Activated naive CD8-positive, alpha-beta T cell treated with anti-CD3 and anti-CD28 coated beads, Interleukin-2, amount 10 ng/mL, durations not matched to agents 7 days and 5 days (primary cell): ENCODE results near the gene MANBA. TPM values are rescaled to one million over a fixed set of nuclear protein-coding genes. Genes with fewer than 3 reads are reported as not detected.
A peak's percentile ranks its signal among the peaks of the same experiment; 100 is the strongest.

ENCODE experiments used
- ATAC-seq: fragments of 150-1000 bp; cut with Tn5 transposase; one replicate; pipeline ENCODE4 v1.10.0; 2021; ENCODE audit warnings: low read depth, moderate library complexity
- POLR2A ChIA-PET: fragments of 350-600 bp; sonication (Branson Sonifier 250); formaldehyde crosslinking; loops from one replicate; lab custom pipeline; 2021; ENCODE audit warnings: antibody characterized with exemption; lab: Charles Lee
- DNase-seq: peaks from one replicate; pipeline ENCODE4 v3.0.0; 2021
- H3K27ac Mint-ChIP-seq: one replicate; pipeline ENCODE4 v1.8.0; 2022; ENCODE audit warnings: mild to moderate bottlenecking, mixed read lengths
- H3K27me3 Mint-ChIP-seq: one replicate; pipeline ENCODE4 v1.8.0; 2022; ENCODE audit warnings: mild to moderate bottlenecking, moderate library complexity, mixed read lengths
- H3K36me3 Mint-ChIP-seq: one replicate; pipeline ENCODE4 v1.8.0; 2021; ENCODE audit warnings: mild to moderate bottlenecking, mixed read lengths
- H3K4me1 Mint-ChIP-seq: one replicate; pipeline ENCODE4 v1.8.0; 2021; ENCODE audit warnings: mixed read lengths
- H3K4me3 Mint-ChIP-seq: one replicate; pipeline ENCODE4 v1.8.0; 2022; ENCODE audit warnings: mild to moderate bottlenecking, moderate library complexity, mixed read lengths
- H3K9me3 Mint-ChIP-seq: one replicate; pipeline ENCODE4 v1.8.0; 2021; ENCODE audit warnings: mixed read lengths
- total RNA-seq, 2 experiments: library from RNA; stranded (reverse); gene quantifications; one replicate each; pipeline ENCODE4 v1.2.3, GENCODE V29; 2021

The MANBA gene
- total RNA-seq = 10 to 100 TPM; 23.8 to 27.2 TPM

DNA sequence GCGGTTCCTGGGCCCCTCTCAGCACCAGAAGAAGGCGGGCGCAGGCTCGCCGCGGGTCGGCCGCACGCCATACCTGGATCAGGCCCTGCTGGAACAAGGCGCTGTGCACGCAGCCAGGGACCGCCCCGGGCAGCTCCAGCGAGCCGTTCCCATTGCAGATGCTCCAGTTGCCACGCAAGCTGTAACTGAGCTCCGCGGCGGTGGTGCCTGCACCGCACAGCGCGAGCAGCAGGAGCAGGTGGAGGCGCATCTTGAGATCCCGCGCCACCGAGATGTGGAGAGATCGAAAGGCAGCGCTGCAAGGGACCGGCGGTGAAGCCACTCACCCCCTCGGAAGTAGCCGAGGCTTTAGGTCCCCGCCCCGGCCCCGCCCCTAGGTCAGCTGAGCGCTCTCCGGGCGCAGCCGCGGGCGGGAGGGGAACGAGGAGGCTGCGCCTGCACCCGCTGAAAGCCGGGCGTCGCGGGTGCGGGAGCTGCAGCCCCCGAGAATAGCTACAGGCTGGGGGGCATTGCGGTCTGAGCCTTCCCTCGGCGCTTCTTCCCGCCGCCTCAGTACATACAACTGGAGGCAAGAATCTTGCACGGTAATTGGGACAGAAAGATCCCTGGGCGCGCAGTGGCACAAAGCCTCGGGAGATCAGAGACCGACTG lies at the start of gene MANBA:
Gene MANBA (minus strand): TSS at position 324 of the 651 bp plus-strand sequence. CDS start 74 bp downstream, at position 250.
- Mint-ChIP-seq H3K36me3 (peaks cover 19% of the 10 kb centered on the region), H3K27me3 (no peaks in the 10 kb centered on the region), H3K4me3 (peak within 1 kb of the TSS; percentile 96), H3K27ac (peak within 1 kb of the TSS; percentile 91), H3K9me3 (peaks cover 1% of the 10 kb centered on the region), H3K4me1 (peaks cover 35% of the 10 kb centered on the region)
- POLR2A ChIA-PET = interaction anchor here (0.6 to 2.1 kb wide), 14 partner anchors 9 to 371 kb away, joined by 3 to 28 read pairs (median 3); partner anchors contain the start of genes CISD2, NFKB1 and UBE2D3
- peak; percentile 94 for ATAC-seq
- DNase-seq = peak; percentile 86

DNA sequence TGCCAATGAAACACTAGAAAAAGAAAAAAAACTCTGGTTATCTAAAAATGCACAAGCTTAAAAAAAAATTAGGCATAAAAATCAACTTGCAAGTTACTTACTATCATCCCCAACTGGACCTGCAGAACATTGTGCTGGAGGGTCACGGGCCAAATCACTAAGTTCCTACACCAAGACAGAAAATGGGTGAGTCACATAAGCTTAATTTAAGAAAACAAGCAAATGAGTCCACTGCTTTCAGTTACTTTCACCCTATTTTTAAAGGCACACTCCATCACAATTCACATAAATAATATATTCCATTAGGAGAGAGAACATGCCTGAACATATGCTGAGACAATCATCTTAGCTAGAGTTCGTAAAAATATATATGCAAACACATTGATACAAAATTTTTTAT lies 48.9 kb upstream of the MANBA start:
- peaks cover 52% of the 10 kb centered on the region for H3K4me1 Mint-ChIP-seq
- no peak overlapping the region for H3K27ac Mint-ChIP-seq
- DNase-seq (no peak), ATAC-seq (no peak)
- H3K36me3 Mint-ChIP-seq = peaks cover 43% of the 10 kb centered on the region
- POLR2A ChIA-PET = interaction anchor here (0.7 to 3.0 kb wide), 3 partner anchors 17 to 621 kb away, joined by 3 to 23 read pairs (median 3); partner anchors contain the start of gene UBE2D3
- H3K9me3 Mint-ChIP-seq = no peaks in the 10 kb centered on the region
- H3K27me3 Mint-ChIP-seq = no peaks in the 10 kb centered on the region
- H3K4me3 Mint-ChIP-seq = peak overlapping the region; percentile 9

DNA sequence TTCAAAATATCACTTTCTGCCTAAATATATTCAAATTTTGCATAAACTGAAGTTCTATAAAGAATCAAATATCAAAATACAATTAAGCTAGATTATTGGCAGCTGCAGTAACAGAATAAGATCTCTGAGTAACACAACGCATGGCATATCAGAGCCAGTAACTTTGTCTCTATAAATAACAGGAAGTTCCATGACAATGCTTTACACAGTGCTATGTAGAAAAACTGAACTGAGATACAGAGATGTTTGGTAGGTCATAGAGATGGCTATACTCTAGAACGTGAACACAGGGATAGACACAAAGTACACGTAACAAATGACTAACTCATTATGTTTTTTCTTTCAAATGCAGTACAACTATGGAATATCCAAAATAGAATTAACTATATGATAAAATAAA lies 48.4 kb upstream of the MANBA start:
- H3K4me3 Mint-ChIP-seq = no peak overlapping the region

DNA sequence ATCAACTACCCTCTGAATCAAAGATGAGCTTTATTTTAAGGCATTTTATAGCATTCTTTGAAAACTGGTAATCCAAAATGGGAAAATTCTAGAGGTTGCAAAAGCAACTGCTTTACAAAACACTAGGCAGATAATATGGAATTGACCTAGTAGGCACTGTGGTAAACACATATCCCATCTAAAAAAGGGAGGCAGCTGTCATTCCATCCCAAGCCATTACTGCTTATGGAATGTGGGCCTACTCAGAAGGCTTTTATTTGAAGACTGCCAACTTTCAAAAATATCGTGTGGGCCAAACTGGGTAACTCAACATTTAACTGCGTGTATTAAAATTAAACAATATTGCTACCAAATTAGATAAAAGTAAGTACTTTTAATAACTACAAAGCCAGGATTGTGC lies 47.2 kb upstream of the MANBA start:
- POLR2A ChIA-PET = no interaction called here
- ATAC-seq = no peak
- Mint-ChIP-seq H3K27me3 (no peaks in the 10 kb centered on the region), H3K36me3 (peaks cover 41% of the 10 kb centered on the region), H3K9me3 (no peaks in the 10 kb centered on the region), H3K4me1 (peaks cover 43% of the 10 kb centered on the region), H3K4me3 (no peak overlapping the region), H3K27ac (no peak overlapping the region)
- DNase-seq = no peak

More for the DNA sequence above, 48.4 kb upstream of the MANBA start:
- no peak for DNase-seq
- Mint-ChIP-seq H3K9me3 (no peaks in the 10 kb centered on the region), H3K27me3 (no peaks in the 10 kb centered on the region), H3K4me1 (peaks cover 48% of the 10 kb centered on the region), H3K27ac (peak overlapping the region; percentile 70), H3K36me3 (peaks cover 43% of the 10 kb centered on the region)
- ATAC-seq = peak; percentile 70
- POLR2A ChIA-PET = no interaction called here

DNA sequence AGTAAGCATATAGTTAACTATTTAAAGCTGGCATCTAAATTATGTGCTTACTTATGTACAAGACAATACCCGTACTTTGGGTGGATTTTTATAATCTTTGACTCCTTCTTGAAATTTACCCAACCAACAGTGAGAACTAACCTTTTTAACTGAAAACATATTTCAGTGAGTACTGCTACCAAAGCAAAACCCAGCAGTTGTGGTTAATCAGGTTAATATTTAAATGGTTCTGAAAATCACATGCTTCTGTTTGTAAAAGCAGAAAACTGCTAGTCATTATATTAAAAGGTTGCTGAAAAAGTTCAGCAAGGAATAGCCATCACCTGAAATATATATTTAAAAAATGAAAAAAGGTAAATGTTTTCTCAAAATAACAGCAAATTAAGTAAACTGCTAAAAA lies 46.6 kb upstream of the MANBA start:
- Mint-ChIP-seq H3K4me3 (no peak overlapping the region), H3K27ac (no peak overlapping the region), H3K36me3 (peaks cover 44% of the 10 kb centered on the region), H3K9me3 (no peaks in the 10 kb centered on the region), H3K4me1 (peaks cover 45% of the 10 kb centered on the region), H3K27me3 (no peaks in the 10 kb centered on the region)
- no peak for DNase-seq
- POLR2A ChIA-PET = interaction anchor here (1.4 to 2.0 kb wide), 2 partner anchors 16 to 20 kb away, joined by 3 to 4 read pairs; partner anchors contain the start of gene UBE2D3
- no peak for ATAC-seq

DNA sequence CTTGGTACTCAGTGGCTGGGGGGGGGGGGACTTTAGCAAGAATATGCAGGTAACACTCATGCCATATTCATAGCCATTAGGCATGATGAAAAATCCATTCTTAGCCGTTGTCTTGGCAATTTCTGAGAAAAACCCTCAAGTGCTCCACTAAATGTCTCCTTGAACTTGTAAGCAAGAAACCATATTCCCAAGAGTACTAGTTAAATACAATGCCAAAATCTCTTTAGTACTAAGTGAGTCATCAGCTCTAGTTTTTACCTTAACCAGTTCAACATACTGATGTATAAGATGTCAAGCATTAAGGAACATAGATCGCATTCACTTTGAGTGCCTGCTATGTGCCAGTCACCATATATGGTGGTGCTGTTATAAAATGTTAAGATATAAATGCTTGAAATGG lies 39.0 kb upstream of the MANBA start:
- Mint-ChIP-seq H3K27ac (no peak overlapping the region), H3K4me3 (no peak overlapping the region), H3K9me3 (no peaks in the 10 kb centered on the region), H3K27me3 (no peaks in the 10 kb centered on the region), H3K4me1 (peaks cover 11% of the 10 kb centered on the region), H3K36me3 (peaks cover 54% of the 10 kb centered on the region)
- DNase-seq (no peak), ATAC-seq (no peak)
- POLR2A ChIA-PET = no interaction called here

DNA sequence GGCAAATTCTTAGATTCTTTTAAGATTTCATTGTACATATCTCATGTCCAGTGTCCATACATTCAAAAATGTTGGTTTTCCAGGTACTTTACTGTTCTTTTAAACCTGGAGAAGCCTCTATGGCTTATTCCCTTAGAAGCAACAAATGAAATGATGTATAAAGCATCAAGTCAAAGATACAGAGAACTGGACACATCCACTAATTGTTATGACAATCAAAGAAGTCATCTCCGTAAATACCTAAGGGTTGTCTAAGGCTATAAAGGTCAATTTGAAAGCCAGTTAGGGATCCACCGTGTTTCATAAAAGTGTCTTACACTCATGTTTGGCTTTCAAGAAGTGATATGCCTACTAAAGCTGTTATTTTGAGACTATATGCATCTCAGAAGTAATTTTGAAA lies 34.2 kb upstream of the MANBA start:
- H3K27ac Mint-ChIP-seq = no peak overlapping the region
- no peak for DNase-seq
- H3K9me3 Mint-ChIP-seq = peaks cover 2% of the 10 kb centered on the region
- no peaks in the 10 kb centered on the region for H3K27me3 Mint-ChIP-seq
- POLR2A ChIA-PET = no interaction called here
- ATAC-seq = no peak
- H3K4me1 Mint-ChIP-seq = peaks cover 11% of the 10 kb centered on the region
- H3K36me3 Mint-ChIP-seq = peaks cover 65% of the 10 kb centered on the region
- no peak overlapping the region for H3K4me3 Mint-ChIP-seq

DNA sequence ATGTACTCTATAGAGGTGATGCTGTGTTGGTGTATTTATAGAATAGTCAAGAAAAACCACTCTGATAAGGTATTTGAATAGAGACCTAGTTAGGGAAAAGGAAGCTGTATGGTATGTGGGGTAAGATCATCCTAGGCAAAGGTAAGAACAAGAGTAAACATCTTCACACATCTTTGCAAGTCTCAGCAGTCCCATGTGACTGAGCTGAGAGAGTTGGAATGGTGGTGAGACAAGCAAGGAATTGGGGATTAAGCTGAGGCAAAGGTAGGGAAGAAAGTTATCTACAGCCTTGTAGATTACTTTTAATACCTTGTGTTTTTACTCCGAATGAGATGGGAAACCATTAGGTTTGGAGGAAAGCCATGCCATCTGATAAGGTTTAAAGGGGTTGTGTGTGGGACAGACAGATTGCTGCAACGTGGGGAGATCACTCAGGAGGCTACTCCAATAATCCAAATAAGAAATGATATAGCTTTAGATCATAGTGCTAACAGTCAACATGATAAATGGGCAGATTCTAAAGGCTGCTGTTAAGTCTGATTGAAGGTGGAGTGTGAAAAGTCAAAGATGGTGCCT lies 31.7 kb upstream of the MANBA start:
- no peak overlapping the region for H3K4me3 Mint-ChIP-seq
- peaks cover 2% of the 10 kb centered on the region for H3K9me3 Mint-ChIP-seq
- POLR2A ChIA-PET = interaction anchor here (1.4 kb wide), 1 partner anchor 31 kb away, joined by 3 read pairs; no protein-coding TSS in a partner anchor
- peaks cover 54% of the 10 kb centered on the region for H3K36me3 Mint-ChIP-seq
- H3K27me3 Mint-ChIP-seq = no peaks in the 10 kb centered on the region
- ATAC-seq (no peak), DNase-seq (no peak)
- H3K4me1 Mint-ChIP-seq = peaks cover 7% of the 10 kb centered on the region
- no peak overlapping the region for H3K27ac Mint-ChIP-seq

DNA sequence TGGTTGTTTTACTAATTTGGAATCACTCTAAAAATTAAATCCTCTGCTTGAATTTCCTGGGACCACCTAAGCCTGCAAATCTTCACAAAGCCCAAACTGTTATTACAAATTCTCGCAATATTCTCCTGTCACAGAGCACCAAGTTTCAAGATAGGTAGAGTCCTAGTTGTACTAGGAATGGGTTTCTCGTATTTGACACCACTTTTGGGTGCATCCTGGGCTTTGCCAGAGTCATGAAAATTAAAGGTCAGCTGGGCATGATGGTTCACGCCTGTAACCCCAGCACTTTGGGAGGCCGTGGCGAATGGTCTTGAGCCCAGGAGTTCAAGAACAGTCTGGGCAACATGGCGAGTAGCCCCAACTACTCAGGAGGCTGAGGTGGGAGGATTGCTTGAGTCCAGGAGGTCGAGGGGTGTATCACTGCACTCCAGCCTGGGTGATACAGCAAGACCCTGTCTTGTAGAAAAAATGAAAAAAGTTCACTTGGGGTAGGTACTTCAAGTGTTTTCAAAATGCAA lies 30.6 kb upstream of the MANBA start:
- DNase-seq (no peak), ATAC-seq (peak; percentile 13)
- H3K27me3 Mint-ChIP-seq = no peaks in the 10 kb centered on the region
- H3K36me3 Mint-ChIP-seq = peaks cover 49% of the 10 kb centered on the region
- peaks cover 2% of the 10 kb centered on the region for H3K9me3 Mint-ChIP-seq
- H3K27ac Mint-ChIP-seq = peak overlapping the region; percentile 31
- H3K4me1 Mint-ChIP-seq = peaks cover 7% of the 10 kb centered on the region
- H3K4me3 Mint-ChIP-seq = no peak overlapping the region
- POLR2A ChIA-PET = interaction anchor here (0.7 to 1.5 kb wide), 3 partner anchors 75 to 217 kb away, joined by 3 read pairs; no protein-coding TSS in a partner anchor

DNA sequence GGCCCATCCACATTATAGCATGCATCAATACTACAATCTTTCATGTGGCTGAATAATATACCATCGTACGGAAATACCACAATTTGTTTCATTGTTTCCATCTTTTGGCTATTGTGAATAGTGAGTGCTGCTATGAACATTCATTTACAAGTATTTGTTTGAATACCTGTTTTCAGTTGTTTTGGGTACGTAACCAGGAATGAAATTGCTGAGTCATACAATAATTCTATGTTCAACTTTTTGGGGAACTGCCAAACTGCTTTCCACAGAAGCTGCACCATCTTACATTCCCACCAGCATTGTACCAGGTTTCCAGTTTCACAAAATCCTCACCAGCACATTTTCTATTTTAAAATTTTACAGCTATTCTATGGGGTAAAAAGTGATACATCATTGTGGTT lies 28.5 kb upstream of the MANBA start:
- DNase-seq = no peak
- Mint-ChIP-seq H3K9me3 (peaks cover 2% of the 10 kb centered on the region), H3K27me3 (no peaks in the 10 kb centered on the region), H3K4me1 (peaks cover 9% of the 10 kb centered on the region), H3K36me3 (peaks cover 33% of the 10 kb centered on the region), H3K27ac (no peak overlapping the region), H3K4me3 (no peak overlapping the region)
- ATAC-seq = no peak
- POLR2A ChIA-PET = interaction anchor here (1.3 kb wide), 1 partner anchor 36 kb away, joined by 3 read pairs; no protein-coding TSS in a partner anchor

DNA sequence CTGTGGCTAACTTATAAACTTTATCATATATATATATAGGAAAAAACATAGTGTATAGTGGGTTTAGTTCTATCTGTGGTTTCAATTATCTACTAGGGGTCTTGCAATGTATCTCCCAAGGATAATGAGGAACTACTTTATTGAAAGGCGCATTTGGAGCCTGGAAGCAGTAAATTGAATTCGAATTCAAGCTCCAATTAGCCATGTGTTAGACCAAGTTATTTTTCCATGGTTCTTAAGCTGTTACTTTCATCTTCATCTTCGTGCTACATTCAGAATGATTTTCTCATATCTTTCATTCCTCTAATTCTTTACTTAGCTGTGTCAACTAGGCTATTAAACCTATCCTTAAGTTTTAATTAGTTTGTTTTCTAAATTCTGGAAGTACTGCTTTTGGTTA lies 27.2 kb upstream of the MANBA start:
- Mint-ChIP-seq H3K4me1 (peaks cover 9% of the 10 kb centered on the region), H3K4me3 (no peak overlapping the region), H3K36me3 (peaks cover 24% of the 10 kb centered on the region), H3K27me3 (no peaks in the 10 kb centered on the region), H3K27ac (no peak overlapping the region), H3K9me3 (peaks cover 2% of the 10 kb centered on the region)
- DNase-seq (no peak), ATAC-seq (no peak)
- POLR2A ChIA-PET = no interaction called here

DNA sequence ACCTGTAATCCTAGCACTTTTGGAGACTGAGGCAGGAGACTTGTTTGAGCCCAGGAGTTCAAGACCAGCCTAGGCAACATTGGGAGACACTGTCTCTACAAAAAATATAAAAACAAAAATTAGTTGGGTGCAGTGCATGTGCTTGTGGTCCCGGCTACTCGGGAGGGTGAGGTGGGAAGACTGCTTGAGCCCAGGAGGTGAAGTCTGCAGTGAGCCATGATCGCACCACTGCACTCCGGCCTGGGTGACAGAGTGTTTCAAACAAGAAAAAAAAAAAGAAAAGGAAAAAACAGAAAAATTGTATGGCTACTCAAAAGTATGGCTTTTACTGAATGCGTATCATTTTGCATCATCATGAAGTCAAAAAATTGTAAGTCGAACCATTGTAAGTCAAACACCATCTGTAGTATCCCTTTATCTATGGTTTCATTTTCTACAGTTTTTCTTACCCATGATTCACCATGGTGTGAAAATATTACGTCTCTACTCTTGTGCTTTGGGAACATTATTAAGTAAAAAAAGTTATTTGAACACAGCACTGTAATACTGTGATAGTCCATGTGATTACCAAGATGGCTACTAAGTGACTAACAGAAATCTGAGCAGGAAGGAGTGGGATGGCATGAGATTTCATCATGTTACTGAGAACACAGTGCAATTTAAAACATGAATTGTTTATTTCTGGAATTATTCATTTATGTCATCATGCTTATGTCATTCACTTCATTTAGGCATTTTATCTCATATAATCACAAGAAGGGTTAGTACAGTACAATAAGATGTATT lies 26.5 kb upstream of the MANBA start:
- Mint-ChIP-seq H3K27me3 (peaks cover 2% of the 10 kb centered on the region), H3K4me3 (no peak overlapping the region), H3K27ac (no peak overlapping the region), H3K9me3 (peaks cover 1% of the 10 kb centered on the region), H3K36me3 (peaks cover 18% of the 10 kb centered on the region), H3K4me1 (peaks cover 6% of the 10 kb centered on the region)
- DNase-seq (no peak), ATAC-seq (no peak)
- POLR2A ChIA-PET = no interaction called here

DNA sequence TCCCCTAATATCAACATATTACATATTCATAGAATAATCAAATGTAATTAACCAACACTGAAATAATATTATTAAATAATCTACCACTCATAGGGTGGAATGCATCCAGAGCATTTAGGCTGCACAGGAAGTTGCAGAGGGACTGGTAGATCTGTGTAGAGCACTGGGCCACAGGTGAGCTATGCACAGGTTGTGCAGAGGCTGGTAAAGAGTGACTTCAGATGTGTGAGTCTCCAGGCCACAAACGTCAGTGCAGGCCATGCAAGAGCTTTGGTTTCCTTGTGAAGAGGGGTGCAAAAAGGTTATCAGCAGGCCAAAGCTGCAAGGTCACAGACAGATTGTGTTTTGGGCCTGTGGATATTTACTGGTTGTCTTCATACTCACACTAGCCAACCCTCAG lies 25.5 kb upstream of the MANBA start:
- ATAC-seq (peak; percentile 19), DNase-seq (no peak)
- H3K27me3 Mint-ChIP-seq = peaks cover 2% of the 10 kb centered on the region
- H3K4me3 Mint-ChIP-seq = no peak overlapping the region
- POLR2A ChIA-PET = no interaction called here
- H3K36me3 Mint-ChIP-seq = peaks cover 9% of the 10 kb centered on the region
- H3K4me1 Mint-ChIP-seq = peaks cover 2% of the 10 kb centered on the region
- H3K27ac Mint-ChIP-seq = no peak overlapping the region
- H3K9me3 Mint-ChIP-seq = no peaks in the 10 kb centered on the region
